Mucosa of descending colon (tissue), 3 donors: Measurements from ENCODE around the gene BDKRB2. TPM values are rescaled to one million over a fixed set of nuclear protein-coding genes. Genes with fewer than 3 reads are reported as not detected.
A peak's percentile ranks its signal among the peaks of the same experiment; 100 is the strongest.

ENCODE experiments used
- ATAC-seq: fragments of 200-7000 bp; cut with Tn5 transposase; one replicate; pipeline ENCODE4 v1.9.1; 2020; ENCODE audit warnings: mild to moderate bottlenecking, moderate library complexity
- DNase-seq, 3 donors: peaks; one replicate each; pipeline ENCODE4 v3.0.0-alpha.2; 2020
- H3K36me3 ChIP-seq: fragments of 200-600 bp; one replicate; pipeline ENCODE4 v1.8.0; 2021; ENCODE audit warnings: low read depth, mild to moderate bottlenecking
- H3K4me1 ChIP-seq: fragments of 200-600 bp; one replicate; pipeline ENCODE4 v1.8.0; 2021; ENCODE audit warnings: low read depth, mild to moderate bottlenecking
- H3K4me3 ChIP-seq: fragments of 200-600 bp; one replicate; pipeline ENCODE4 v1.8.0; 2021; ENCODE audit warnings: mild to moderate bottlenecking
- H3K9me3 ChIP-seq: fragments of 200-600 bp; one replicate; pipeline ENCODE4 v1.8.0; 2021; ENCODE audit warnings: mild to moderate bottlenecking
- intact Hi-C, 2 donors: fragments of 100-400 bp; cut with DNase I in 1 of 2; cut with micrococcal nuclease in 1 of 2; formaldehyde crosslinking; loops; one replicate each; pipeline versions ENCODE4 v1.11.0 to v1.11.1; 2022; cut with DNase I, micrococcal nuclease
- total RNA-seq, 3 donors: library from RNA; stranded (reverse); fragmentation: NEBNext Ultra II Directional in 2 of 3; extraction: Animal tissue kit (Norgen Biotek cat#: 25700) in 2 of 3; gene quantifications; one replicate each; pipeline versions ENCODE4 v1.2.1 to v1.2.4, GENCODE V29; 2021 to 2023
- TF ChIP-seq, protein P1 (sequence below): fragments of 200-600 bp; IDR thresholded peaks from one replicate; pipeline ENCODE4 v1.8.0; 2022; ENCODE audit warnings: antibody characterized with exemption, mild to moderate bottlenecking
- donor health status: DM: no; HTN: no; CAD: no; lungs with moderate emphysema.
- donor health status: DM: no; HTN: no; CAD: no.
- donor health status: DM: no; HTN: yes; CAD: no.

Gene BDKRB2
- total RNA-seq, 3 donors from 2014 or later: 18.7 to 38.6 (median 25.4) TPM

DNA sequence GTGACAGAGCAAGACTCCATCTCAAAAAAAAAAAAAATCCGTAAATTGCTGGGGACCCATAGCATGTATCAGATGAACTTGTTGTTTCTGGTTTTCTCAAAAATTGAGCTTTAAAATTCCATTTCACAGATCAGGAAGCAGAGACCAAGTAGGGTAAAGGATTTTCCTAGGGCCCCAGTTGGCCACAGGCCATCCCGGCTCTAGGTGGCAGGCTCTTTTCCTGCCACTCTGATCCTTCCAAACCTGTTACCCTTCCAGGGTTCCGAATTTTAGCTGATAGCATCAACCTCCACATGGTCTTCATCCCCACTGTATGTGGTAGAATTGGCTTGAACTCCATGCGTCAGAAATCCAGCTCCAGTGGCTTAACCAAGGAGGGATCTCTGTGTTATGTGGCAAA is 36.1 kb upstream of the BDKRB2 start:
- Histone ChIP-seq H3K4me1 (peaks cover 15% of the 10 kb centered on the region), H3K36me3 (no peaks in the 10 kb centered on the region), H3K4me3 (no peak overlapping the region), H3K9me3 (no peaks in the 10 kb centered on the region)
- ATAC-seq: no peak
- TF ChIP-seq, protein P1, sequence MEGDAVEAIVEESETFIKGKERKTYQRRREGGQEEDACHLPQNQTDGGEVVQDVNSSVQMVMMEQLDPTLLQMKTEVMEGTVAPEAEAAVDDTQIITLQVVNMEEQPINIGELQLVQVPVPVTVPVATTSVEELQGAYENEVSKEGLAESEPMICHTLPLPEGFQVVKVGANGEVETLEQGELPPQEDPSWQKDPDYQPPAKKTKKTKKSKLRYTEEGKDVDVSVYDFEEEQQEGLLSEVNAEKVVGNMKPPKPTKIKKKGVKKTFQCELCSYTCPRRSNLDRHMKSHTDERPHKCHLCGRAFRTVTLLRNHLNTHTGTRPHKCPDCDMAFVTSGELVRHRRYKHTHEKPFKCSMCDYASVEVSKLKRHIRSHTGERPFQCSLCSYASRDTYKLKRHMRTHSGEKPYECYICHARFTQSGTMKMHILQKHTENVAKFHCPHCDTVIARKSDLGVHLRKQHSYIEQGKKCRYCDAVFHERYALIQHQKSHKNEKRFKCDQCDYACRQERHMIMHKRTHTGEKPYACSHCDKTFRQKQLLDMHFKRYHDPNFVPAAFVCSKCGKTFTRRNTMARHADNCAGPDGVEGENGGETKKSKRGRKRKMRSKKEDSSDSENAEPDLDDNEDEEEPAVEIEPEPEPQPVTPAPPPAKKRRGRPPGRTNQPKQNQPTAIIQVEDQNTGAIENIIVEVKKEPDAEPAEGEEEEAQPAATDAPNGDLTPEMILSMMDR: no peak
- intact Hi-C loops: loop anchor here in 1 of 2 donors (10.0 kb wide), 1 partner anchor 64 kb away; no protein-coding TSS in a partner anchor
- no peak for DNase-seq

- TF ChIP-seq, protein P1: no peak
- intact Hi-C loops: no loop called here
- Histone ChIP-seq H3K36me3 (no peaks in the 10 kb centered on the region), H3K9me3 (no peaks in the 10 kb centered on the region), H3K4me1 (peaks cover 11% of the 10 kb centered on the region), H3K4me3 (no peak overlapping the region)
- peak in 1 of 3 donors; percentile 1 for DNase-seq
- ATAC-seq: no peak
Measured at GRCh38 chr14:96170961-96171592, 33.6 kb upstream of the BDKRB2 start.

GRCh38 chr14:96173636-96174475 is 30.8 kb upstream of the BDKRB2 start:
- no peaks in the 10 kb centered on the region for H3K4me1 ChIP-seq
- H3K9me3 ChIP-seq: no peaks in the 10 kb centered on the region
- intact Hi-C loops: no loop called here
- no peaks in the 10 kb centered on the region for H3K36me3 ChIP-seq
- TF ChIP-seq, protein P1: no peak
- H3K4me3 ChIP-seq: no peak overlapping the region
- DNase-seq (no peak), ATAC-seq (no peak)

GRCh38 chr14:96176275-96176674 is 28.4 kb upstream of the BDKRB2 start:
- H3K36me3 ChIP-seq: no peaks in the 10 kb centered on the region
- no peak for DNase-seq
- TF ChIP-seq, protein P1: no peak
- peak; percentile 12 for ATAC-seq
- no peak overlapping the region for H3K4me3 ChIP-seq
- no peaks in the 10 kb centered on the region for H3K4me1 ChIP-seq
- H3K9me3 ChIP-seq: no peaks in the 10 kb centered on the region
- intact Hi-C loops: no loop called here

DNA sequence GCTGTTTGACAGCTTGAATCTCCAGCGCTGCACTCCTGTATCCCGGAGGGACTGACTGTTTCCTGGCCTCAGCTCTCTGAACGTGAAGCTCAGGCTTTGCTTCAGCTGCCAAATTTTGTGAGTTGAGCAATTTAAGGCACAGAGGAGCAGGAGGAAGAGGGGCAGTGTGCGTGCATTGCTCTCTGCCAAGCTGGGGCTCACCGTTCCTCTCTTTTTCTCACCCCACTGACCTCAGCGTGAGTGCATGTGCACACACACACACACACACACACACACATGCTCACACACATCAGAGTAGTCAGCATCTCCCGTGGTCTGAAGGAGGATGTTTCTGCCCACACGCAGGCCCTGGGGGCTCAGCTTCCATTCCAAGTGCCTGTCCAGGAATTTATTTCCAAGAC is 27.8 kb upstream of the BDKRB2 start:
- intact Hi-C loops: no loop called here
- Histone ChIP-seq H3K36me3 (no peaks in the 10 kb centered on the region), H3K4me3 (no peak overlapping the region), H3K9me3 (no peaks in the 10 kb centered on the region), H3K4me1 (no peaks in the 10 kb centered on the region)
- ATAC-seq (peak; percentile 34), DNase-seq (no peak)
- TF ChIP-seq, protein P1: no peak
